Trophoblast cell (in vitro differentiated cells and primary cell): ENCODE results near the gene CARNS1.
A peak's percentile ranks its signal among the peaks of the same experiment; 100 is the strongest.
"Not testable (repeated sequence)": the region's sequence is repeated elsewhere in the genome, so short reads cannot be mapped to it uniquely, and the experiment has no call there.

ENCODE experiments used
- DNase-seq, 2 donors: peaks; one replicate each; pipeline ENCODE4 v3.0.0-alpha.2; 2016
- H2AFZ ChIP-seq: 2 replicates; pipeline ENCODE4 v1.6.1; 2013; ENCODE audit warnings: low read length, moderate library complexity, mild to moderate bottlenecking; ENCODE audit not compliant: insufficient read depth, poor library complexity
- H2AK5ac ChIP-seq: 2 replicates; pipeline ENCODE4 v1.6.1; 2013; ENCODE audit warnings: mild to moderate bottlenecking, low read length
- H2BK120ac ChIP-seq: 2 replicates; pipeline ENCODE4 v1.6.1; 2013; ENCODE audit warnings: low read length, mild to moderate bottlenecking, moderate library complexity; ENCODE audit not compliant: insufficient read depth, poor library complexity
- H2BK12ac ChIP-seq: 2 replicates; pipeline ENCODE4 v1.6.1; 2013; ENCODE audit warnings: mild to moderate bottlenecking, low read length, moderate library complexity
- H2BK5ac ChIP-seq: 2 replicates; pipeline ENCODE4 v1.6.1; 2013; ENCODE audit warnings: low read length, low read depth, moderate library complexity, mild to moderate bottlenecking; ENCODE audit not compliant: poor library complexity
- H3K14ac ChIP-seq: 2 replicates; pipeline ENCODE4 v1.6.1; 2013; ENCODE audit warnings: mild to moderate bottlenecking, low read length
- H3K18ac ChIP-seq: 2 replicates; pipeline ENCODE4 v1.6.1; 2013; ENCODE audit warnings: mild to moderate bottlenecking, low read length
- H3K23ac ChIP-seq: 2 replicates; pipeline ENCODE4 v1.6.1; 2013; ENCODE audit warnings: low read length
- H3K27ac ChIP-seq: 2 replicates; pipeline ENCODE4 v1.5.1; 2013; ENCODE audit warnings: low read depth, mild to moderate bottlenecking, inconsistent platforms, low read length, moderate library complexity
- H3K27me3 ChIP-seq: 2 replicates; pipeline ENCODE4 v1.6.1; 2013; ENCODE audit warnings: inconsistent platforms, mild to moderate bottlenecking, low read length, moderate library complexity; ENCODE audit not compliant: insufficient read depth
- H3K36me3 ChIP-seq, 2 experiments: 1 replicate in 1 of 2; 2 replicates in 1 of 2; pipeline ENCODE4 v1.6.1; 2013; ENCODE audit warnings: low read length in 2 of 2, mild to moderate bottlenecking in 2 of 2, moderate library complexity in 1 of 2; ENCODE audit not compliant: insufficient read depth in 2 of 2, control insufficient read depth in 1 of 2
- H3K4ac ChIP-seq: 2 replicates; pipeline ENCODE4 v1.6.1; 2013; ENCODE audit warnings: low read depth, mild to moderate bottlenecking, low read length, moderate library complexity
- H3K4me1 ChIP-seq, 2 experiments: 1 replicate in 1 of 2; 2 replicates in 1 of 2; pipeline ENCODE4 v1.6.1; 2013; ENCODE audit warnings: low read length in 2 of 2, mild to moderate bottlenecking in 2 of 2, moderate library complexity in 1 of 2; ENCODE audit not compliant: insufficient read depth in 2 of 2, control insufficient read depth in 1 of 2
- H3K4me2 ChIP-seq: 2 replicates; pipeline ENCODE4 v1.6.1; 2013; ENCODE audit warnings: inconsistent platforms, mild to moderate bottlenecking, low read length, moderate library complexity
- H3K4me3 ChIP-seq: 2 replicates; pipeline ENCODE4 v1.5.1; 2013; ENCODE audit warnings: mild to moderate bottlenecking, low read depth, low read length, inconsistent platforms
- H3K79me1 ChIP-seq: one replicate; pipeline ENCODE4 v1.6.1; 2013; ENCODE audit warnings: low read length
- H3K79me2 ChIP-seq: 2 replicates; pipeline ENCODE4 v1.6.1; 2013; ENCODE audit warnings: low read length, mild to moderate bottlenecking; ENCODE audit not compliant: control insufficient read depth, insufficient read depth, poor library complexity
- H3K9ac ChIP-seq: 2 replicates; pipeline ENCODE4 v1.6.1; 2013; ENCODE audit warnings: mild to moderate bottlenecking, low read length
- H3K9me3 ChIP-seq: 2 replicates; pipeline ENCODE4 v1.6.1; 2013; ENCODE audit warnings: low read depth, mild to moderate bottlenecking, control low read depth, inconsistent platforms, low read length; ENCODE audit not compliant: insufficient read depth
- H4K12ac ChIP-seq: 2 replicates; pipeline ENCODE4 v1.6.1; 2013; ENCODE audit warnings: low read depth, mild to moderate bottlenecking, low read length, moderate library complexity
- H4K8ac ChIP-seq: 2 replicates; pipeline ENCODE4 v1.6.1; 2013; ENCODE audit warnings: low read depth, mild to moderate bottlenecking, low read length, moderate library complexity
- H4K91ac ChIP-seq: one replicate; pipeline ENCODE4 v1.6.1; 2013; ENCODE audit warnings: low read depth, mild to moderate bottlenecking, low read length, moderate library complexity
- WGBS: extraction: QIAGEN DNeasy Blood & Tissue Kit; methylation state at CpG from one replicate; pipeline ENCODE4 v1.1.7; 2013; ENCODE audit warnings: missing lambda C conversion rate; ENCODE audit not compliant: insufficient read length, insufficient coverage; ENCODE audit errors: extremely low coverage; 5-methylcytosine and 5-hydroxymethylcytosine counted together

CARNS1 gene

GRCh38 chr11:67401495-67402191 is 13.8 kb upstream of the CARNS1 start, which contains the start of gene PPP1CA:
Gene PPP1CA (minus strand): TSS chr11:67401858. CDS start chr11:67401782, 76 bp downstream.
- H3K18ac ChIP-seq, result peak within 1 kb of the TSS; percentile 92
- H3K79me2 ChIP-seq, result peaks cover 13% of the 10 kb centered on the region
- peak within 1 kb of the TSS; percentile 97 for H4K91ac ChIP-seq
- H2AK5ac ChIP-seq, result peak within 1 kb of the TSS; percentile 86
- peaks cover 32 to 37% of the 10 kb centered on the region in 2 experiments for H3K36me3 ChIP-seq
- no peak within 1 kb of the TSS for H3K23ac ChIP-seq
- peaks cover 10% of the 10 kb centered on the region for H3K79me1 ChIP-seq
- H3K27me3 ChIP-seq, result no peaks in the 10 kb centered on the region
- peak within 1 kb of the TSS; percentile 79 for H3K4me2 ChIP-seq
- H2BK120ac ChIP-seq, result peak within 1 kb of the TSS; percentile 85
- peak within 1 kb of the TSS; percentile 42 for H2BK12ac ChIP-seq
- H3K9me3 ChIP-seq, result no peaks in the 10 kb centered on the region
- H3K9ac ChIP-seq, result peak within 1 kb of the TSS; percentile 98
- H3K14ac ChIP-seq, result peak within 1 kb of the TSS; percentile 93
- peak within 1 kb of the TSS; percentile 96 for H3K27ac ChIP-seq
- WGBS, result no CpG with 5 or more reads among the region's 73 CpGs
- peak within 1 kb of the TSS; percentile 99 for H4K8ac ChIP-seq
- H4K12ac ChIP-seq, result peak within 1 kb of the TSS; percentile 91
- peaks cover 12 to 18% of the 10 kb centered on the region in 2 experiments for H3K4me1 ChIP-seq
- DNase-seq, result peak; percentile 71 to 85
- H2AFZ ChIP-seq, result peak within 1 kb of the TSS; percentile 99
- H3K4ac ChIP-seq, result peak within 1 kb of the TSS; percentile 99
- peak within 1 kb of the TSS; percentile 97 for H2BK5ac ChIP-seq
- H3K4me3 ChIP-seq, result peak within 1 kb of the TSS; percentile 91

- peak overlapping the region; percentile 42 for H2BK12ac ChIP-seq
- peak overlapping the region; percentile 90 for H2AFZ ChIP-seq
- H3K79me1 ChIP-seq, result peaks cover 10% of the 10 kb centered on the region
- H3K27me3 ChIP-seq, H3K9ac ChIP-seq, H3K9me3 ChIP-seq, DNase-seq, H3K23ac ChIP-seq, H3K4me3 ChIP-seq: not testable (repeated sequence)
- H4K12ac ChIP-seq, result peak overlapping the region; percentile 91
- H3K4ac ChIP-seq, result peak overlapping the region; percentile 58
- no CpG with 5 or more reads among the region's 19 CpGs for WGBS
- H3K79me2 ChIP-seq, result peaks cover 13% of the 10 kb centered on the region
- H3K14ac ChIP-seq, result peak overlapping the region; percentile 88
- H2BK120ac ChIP-seq, result peak overlapping the region; percentile 84
- peaks cover 12 to 18% of the 10 kb centered on the region in 2 experiments for H3K4me1 ChIP-seq
- H3K36me3 ChIP-seq, result peaks cover 30% of the 10 kb centered on the region in 2 experiments
- H4K8ac ChIP-seq, result peak overlapping the region; percentile 99
- peak overlapping the region; percentile 61 for H3K27ac ChIP-seq
- peak overlapping the region; percentile 97 for H4K91ac ChIP-seq
- H3K4me2 ChIP-seq, result peak overlapping the region; percentile 53
- peak overlapping the region; percentile 50 for H2BK5ac ChIP-seq
- H2AK5ac ChIP-seq, result peak overlapping the region; percentile 84
- peak overlapping the region; percentile 90 for H3K18ac ChIP-seq
These were observed 13.2 kb upstream of the CARNS1 start for GRCh38 chr11:67402192-67402839.

- H4K8ac ChIP-seq, H3K27me3 ChIP-seq, H2AK5ac ChIP-seq, H3K9me3 ChIP-seq, H4K12ac ChIP-seq, H2BK12ac ChIP-seq, H3K9ac ChIP-seq, H4K91ac ChIP-seq, H3K4ac ChIP-seq, H2AFZ ChIP-seq, H2BK120ac ChIP-seq, H2BK5ac ChIP-seq, H3K4me2 ChIP-seq, H3K4me3 ChIP-seq, H3K14ac ChIP-seq, H3K18ac ChIP-seq, H3K23ac ChIP-seq, DNase-seq, H3K27ac ChIP-seq: not testable (repeated sequence)
- no CpG with 5 or more reads among the region's 9 CpGs for WGBS
- Histone ChIP-seq H3K79me1 (peaks cover 10% of the 10 kb centered on the region), H3K4me1 (peaks cover 12 to 18% of the 10 kb centered on the region in 2 experiments), H3K79me2 (peaks cover 13% of the 10 kb centered on the region), H3K36me3 (peaks cover 22% of the 10 kb centered on the region in 2 experiments)
These were observed 12.4 kb upstream of the CARNS1 start for GRCh38 chr11:67403085-67403484.

- Histone ChIP-seq H3K23ac (no peak overlapping the region), H3K4me3 (no peak overlapping the region), H3K4me1 (peaks cover 12 to 18% of the 10 kb centered on the region in 2 experiments), H3K4me2 (no peak overlapping the region), H4K91ac (no peak overlapping the region), H2AFZ (no peak overlapping the region), H3K36me3 (peaks cover 7% of the 10 kb centered on the region in 2 experiments), H3K79me1 (peaks cover 10% of the 10 kb centered on the region), H2BK12ac (no peak overlapping the region), H3K9me3 (no peaks in the 10 kb centered on the region), H3K27me3 (no peaks in the 10 kb centered on the region), H3K18ac (no peak overlapping the region), H2BK5ac (no peak overlapping the region), H2AK5ac (no peak overlapping the region), H4K12ac (no peak overlapping the region), H4K8ac (no peak overlapping the region), H3K9ac (no peak overlapping the region), H3K79me2 (peaks cover 13% of the 10 kb centered on the region), H2BK120ac (no peak overlapping the region), H3K27ac (no peak overlapping the region), H3K14ac (no peak overlapping the region), H3K4ac (no peak overlapping the region)
- no peak for DNase-seq
- WGBS, result no CpG with 5 or more reads among the region's 13 CpGs
These were observed 10.8 kb upstream of the CARNS1 start for GRCh38 chr11:67404515-67405195.
